MM.1S (cell line): ENCODE measurements around the gene MBOAT1.
"Not testable (repeated sequence)": the region's sequence is repeated elsewhere in the genome, so short reads cannot be mapped to it uniquely, and the experiment has no call there.

Experiments
- CTCF ChIP-seq: fragments of 300-600 bp; sonication (generic); IDR thresholded peaks from 2 replicates; pipeline ENCODE4 v1.5.1; 2016; ENCODE audit warnings: antibody characterized with exemption, low read length, mixed read lengths
- EZH2 ChIP-seq: fragments of 300-600 bp; sonication (generic); optimal IDR thresholded peaks from 2 replicates; pipeline ENCODE3; 2017; ENCODE audit warnings: low read depth, mild to moderate bottlenecking, antibody characterized with exemption, low read length, mixed read lengths
- EZH2phosphoT487 ChIP-seq: fragments of 300-600 bp; sonication (generic); IDR thresholded peaks from 2 replicates; pipeline ENCODE4 v1.6.1; 2018; ENCODE audit warnings: antibody characterized with exemption, low read length

- not testable (repeated sequence) for TF ChIP-seq CTCF, EZH2, EZH2phosphoT487
These were observed 65.4 kb downstream of the MBOAT1 start for GRCh38 chr6:20146831-20147230.
